T-cell (primary cell): ENCODE data around the gene FGF6. TPM values are rescaled to one million over a fixed set of nuclear protein-coding genes. Genes with fewer than 3 reads are reported as not detected.

Experiments used
- ATAC-seq, 4 experiments: fragments of 200-7000 bp in 3 of 4; fragments of 150-1000 bp in 1 of 4; cut with Tn5 transposase; replicated peaks in 1 of 4; 1 replicate in 3 of 4; 2 replicates in 1 of 4; pipeline ENCODE4 v1.10.0; 2021; ENCODE audit warnings: moderate library complexity in 3 of 4, mild to moderate bottlenecking in 2 of 4, moderate number of reproducible peaks in 1 of 4
- CTCF ChIA-PET, 2 donors: fragments of 300-600 bp; sonication (Branson Sonifier 250); formaldehyde crosslinking; loops; one replicate each; lab custom pipeline; 2022; ENCODE audit warnings: antibody characterized with exemption in 2 of 2; lab: Charles Lee
- POLR2A ChIA-PET, 2 donors: fragments of 300-600 bp; sonication (Branson Sonifier 250); formaldehyde crosslinking; loops; one replicate each; lab custom pipeline; 2022; ENCODE audit warnings: antibody characterized with exemption in 2 of 2; lab: Charles Lee
- DNase-seq, 35 experiments: peaks; one replicate each; pipeline versions ENCODE4 v3.0.0 to v3.0.0-alpha.2; 2013 to 2023
- H3K27ac ChIP-seq: one replicate; pipeline ENCODE4 v1.5.1; 2013; ENCODE audit warnings: low read length
- H3K27me3 ChIP-seq, 2 experiments: replicated peaks in 1 of 2; 1 replicate in 1 of 2; 2 replicates in 1 of 2; pipeline versions ENCODE4 v1.6.1 to v1.7.0; 2013; ENCODE audit warnings: low read length in 1 of 2, mixed read lengths in 1 of 2; ENCODE audit not compliant: control insufficient read depth in 2 of 2, insufficient read depth in 2 of 2; ENCODE audit errors: extremely low read depth in 1 of 2
- H3K36me3 ChIP-seq, 2 donors: 1 replicate in 1 of 2; 2 replicates in 1 of 2; pipeline versions ENCODE4 v1.6.1 to v1.7.0; 2013; ENCODE audit warnings: low read length in 1 of 2; ENCODE audit not compliant: control insufficient read depth in 2 of 2, insufficient read depth in 1 of 2; ENCODE audit errors: extremely low read depth in 1 of 2
- H3K4me1 ChIP-seq, 2 experiments: 1 replicate in 1 of 2; 2 replicates in 1 of 2; pipeline versions ENCODE4 v1.6.1 to v1.7.0; 2013; ENCODE audit warnings: low read length in 2 of 2, mixed read lengths in 1 of 2; ENCODE audit not compliant: insufficient read depth in 2 of 2, control insufficient read depth in 1 of 2; ENCODE audit errors: extremely low read depth in 1 of 2
- H3K4me3 ChIP-seq, 2 donors: 1 replicate in 1 of 2; 2 replicates in 1 of 2; pipeline versions ENCODE4 v1.5.1 to v1.7.0; 2013; ENCODE audit warnings: mild to moderate bottlenecking in 2 of 2, low read length in 1 of 2, moderate library complexity in 1 of 2; ENCODE audit not compliant: control insufficient read depth in 1 of 2; ENCODE audit errors: extremely low read depth in 1 of 2
- H3K9me3 ChIP-seq: 2 replicates; pipeline ENCODE4 v1.7.0; 2013
- H3K27ac Mint-ChIP-seq, 2 donors: one replicate each; pipeline ENCODE4 v1.8.0; 2020 to 2021; ENCODE audit warnings: mild to moderate bottlenecking in 2 of 2, mixed read lengths in 2 of 2
- H3K27me3 Mint-ChIP-seq, 2 donors: one replicate each; pipeline ENCODE4 v1.8.0; 2021 to 2022; ENCODE audit warnings: mixed read lengths in 2 of 2
- H3K36me3 Mint-ChIP-seq: one replicate; pipeline ENCODE4 v1.8.0; 2021; ENCODE audit warnings: mixed read lengths
- H3K4me1 Mint-ChIP-seq, 3 donors: one replicate each; pipeline ENCODE4 v1.8.0; 2020 to 2022; ENCODE audit warnings: mixed read lengths in 3 of 3, mild to moderate bottlenecking in 1 of 3
- H3K4me3 Mint-ChIP-seq, 3 donors: one replicate each; pipeline ENCODE4 v1.8.0; 2020 to 2022; ENCODE audit warnings: mild to moderate bottlenecking in 3 of 3, mixed read lengths in 3 of 3, moderate library complexity in 3 of 3
- H3K9me3 Mint-ChIP-seq, 3 donors: one replicate each; pipeline ENCODE4 v1.8.0; 2020 to 2022; ENCODE audit warnings: mixed read lengths in 3 of 3
- WGBS: methylation state at CpG from one replicate; pipeline ENCODE4 v1.1.5; 2013; ENCODE audit warnings: missing lambda C conversion rate; ENCODE audit not compliant: insufficient coverage; 5-methylcytosine and 5-hydroxymethylcytosine counted together
- total RNA-seq, 35 experiments: library from RNA in 6 of 35; stranded (reverse) in 6 of 35; fragments of 120-200 nt in 1 of 35; gene quantifications; one replicate each; pipeline versions ENCODE4 v1.2.1 to v1.2.4 and lab custom pipeline; 2013 to 2026

Gene FGF6
- total RNA-seq, 5 donors from 2014 or later (not counting 1 experiment from before 2014, with no cell fraction given) = not detected

DNA sequence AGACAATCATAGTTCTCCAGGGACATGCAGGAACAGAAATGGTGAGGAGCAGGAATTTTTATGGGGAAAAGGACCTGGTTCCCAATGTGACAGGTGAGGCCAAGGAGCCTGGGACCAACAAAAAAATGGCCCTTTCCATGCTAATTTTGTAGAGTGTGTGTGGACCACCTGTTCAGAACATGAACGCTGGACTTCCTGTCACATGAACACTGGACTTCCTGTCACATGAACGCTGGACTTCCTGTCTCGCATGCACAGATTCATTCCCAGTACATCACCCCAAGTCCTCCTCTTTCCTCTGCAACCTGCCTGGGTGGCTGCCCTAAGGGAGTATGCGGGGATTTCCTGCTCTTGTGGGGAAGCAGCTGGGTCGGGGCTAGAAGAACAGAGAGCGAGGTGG is 10.1 kb downstream of the FGF6 start:
- H3K9me3 ChIP-seq = no peaks in the 10 kb centered on the region
- no peaks in the 10 kb centered on the region for H3K4me1 ChIP-seq
- Mint-ChIP-seq H3K27ac (no peak overlapping the region), H3K36me3 (no peaks in the 10 kb centered on the region), H3K4me1 (peaks cover 7 to 11% (median 7%) of the 10 kb centered on the region in 3 donors), H3K9me3 (no peaks in the 10 kb centered on the region), H3K4me3 (no peak overlapping the region), H3K27me3 (peaks cover 0 to 5% of the 10 kb centered on the region in 2 donors)
- ChIA-PET CTCF (interaction anchor here in 1 of 2 donors (0.7 kb wide), 1 partner anchor 12 kb away, joined by 3 read pairs; no protein-coding TSS in a partner anchor), POLR2A (no interaction called here)
- DNase-seq (no peak), ATAC-seq (no peak)
- peaks cover 0 to 10% of the 10 kb centered on the region in 2 experiments for H3K27me3 ChIP-seq
- no peak overlapping the region for H3K27ac ChIP-seq
- H3K4me3 ChIP-seq = no peak overlapping the region
- H3K36me3 ChIP-seq = no peaks in the 10 kb centered on the region
- WGBS = 70% methylated on average over 4 of the region's 6 CpGs

- WGBS = 95% methylated on average over 6 of the region's 8 CpGs
- ChIA-PET POLR2A (no interaction called here), CTCF (interaction anchor here in 1 of 2 donors (0.7 kb wide), 1 partner anchor 11 kb away, joined by 3 read pairs; no protein-coding TSS in a partner anchor)
- no peak overlapping the region for H3K4me3 Mint-ChIP-seq
- Histone ChIP-seq H3K4me1 (no peaks in the 10 kb centered on the region), H3K9me3 (no peaks in the 10 kb centered on the region), H3K36me3 (no peaks in the 10 kb centered on the region), H3K27ac (no peak overlapping the region), H3K27me3 (peaks cover 0 to 10% of the 10 kb centered on the region in 2 experiments), H3K4me3 (no peak overlapping the region)
- H3K27me3 Mint-ChIP-seq = peaks cover 0 to 5% of the 10 kb centered on the region in 2 donors
- no peak overlapping the region for H3K27ac Mint-ChIP-seq
- ATAC-seq (no peak), DNase-seq (no peak)
- no peaks in the 10 kb centered on the region for H3K36me3 Mint-ChIP-seq
- H3K9me3 Mint-ChIP-seq = no peaks in the 10 kb centered on the region
- H3K4me1 Mint-ChIP-seq = peaks cover 6 to 11% (median 7%) of the 10 kb centered on the region in 3 donors
These were observed 10.7 kb downstream of the FGF6 start for GRCh38 chr12:4434706-4435425.

DNA sequence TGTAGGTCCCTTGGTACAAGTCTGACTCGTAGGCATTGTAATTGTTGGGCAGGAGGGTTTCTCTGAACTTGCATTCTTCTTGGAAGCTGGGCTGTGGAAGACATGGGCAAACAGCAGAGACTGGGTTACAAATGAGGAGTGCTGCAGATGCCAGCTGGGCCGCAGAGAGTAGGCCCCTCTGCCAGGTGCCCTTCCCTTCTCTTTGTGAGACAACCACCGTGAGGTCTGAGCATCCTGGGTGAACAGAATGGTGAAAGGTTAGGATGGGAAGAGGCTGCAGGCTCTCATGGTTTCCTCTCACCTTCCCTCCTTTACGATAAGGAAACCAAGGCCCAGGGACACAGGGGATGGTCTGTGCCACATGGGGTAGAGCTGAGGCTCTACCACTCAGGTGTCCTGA is 11.3 kb downstream of the FGF6 start:
- Histone ChIP-seq H3K4me1 (no peaks in the 10 kb centered on the region), H3K9me3 (no peaks in the 10 kb centered on the region), H3K36me3 (no peaks in the 10 kb centered on the region), H3K27ac (no peak overlapping the region), H3K4me3 (no peak overlapping the region), H3K27me3 (peaks cover 0 to 11% of the 10 kb centered on the region in 2 experiments)
- Mint-ChIP-seq H3K9me3 (no peaks in the 10 kb centered on the region), H3K27ac (no peak overlapping the region), H3K36me3 (no peaks in the 10 kb centered on the region), H3K4me1 (peaks cover under 1 to 7% (median 4%) of the 10 kb centered on the region in 3 donors), H3K4me3 (no peak overlapping the region), H3K27me3 (peaks cover 0 to 5% of the 10 kb centered on the region in 2 donors)
- ATAC-seq = no peak
- no peak for DNase-seq
- CTCF ChIA-PET = no interaction called here
- POLR2A ChIA-PET = no interaction called here
- WGBS = 83% methylated on average over 2 of the region's 4 CpGs

- 52% methylated on average over 3 of the region's 4 CpGs for WGBS
- peaks cover 0 to 5% of the 10 kb centered on the region in 2 donors for H3K27me3 Mint-ChIP-seq
- no peak for ATAC-seq
- H3K27ac Mint-ChIP-seq = no peak overlapping the region
- peaks cover 0 to 12% of the 10 kb centered on the region in 2 experiments for H3K27me3 ChIP-seq
- no peaks in the 10 kb centered on the region for H3K36me3 Mint-ChIP-seq
- no peaks in the 10 kb centered on the region for H3K36me3 ChIP-seq
- ChIA-PET POLR2A (no interaction called here), CTCF (no interaction called here)
- H3K4me1 Mint-ChIP-seq = peaks cover 0 to 2% (median 0%) of the 10 kb centered on the region in 3 donors
- H3K27ac ChIP-seq = no peak overlapping the region
- no peaks in the 10 kb centered on the region for H3K9me3 ChIP-seq
- H3K9me3 Mint-ChIP-seq = no peaks in the 10 kb centered on the region
- no peak for DNase-seq
- no peak overlapping the region for H3K4me3 ChIP-seq
- no peak overlapping the region for H3K4me3 Mint-ChIP-seq
- no peaks in the 10 kb centered on the region for H3K4me1 ChIP-seq
These were observed 11.9 kb downstream of the FGF6 start for GRCh38 chr12:4433745-4434058.

- CTCF ChIA-PET = no interaction called here
- H3K4me3 Mint-ChIP-seq = no peak overlapping the region
- 54% methylated on average over 2 of the region's 9 CpGs for WGBS
- Histone ChIP-seq H3K4me3 (no peak overlapping the region), H3K36me3 (no peaks in the 10 kb centered on the region), H3K27me3 (peaks cover 0 to 12% of the 10 kb centered on the region in 2 experiments), H3K9me3 (no peaks in the 10 kb centered on the region), H3K27ac (no peak overlapping the region), H3K4me1 (no peaks in the 10 kb centered on the region)
- peaks cover 0 to 5% of the 10 kb centered on the region in 2 donors for H3K27me3 Mint-ChIP-seq
- no peak for ATAC-seq
- DNase-seq = no peak
- H3K4me1 Mint-ChIP-seq = peaks cover 0 to 2% (median 0%) of the 10 kb centered on the region in 3 donors
- no peak overlapping the region for H3K27ac Mint-ChIP-seq
- POLR2A ChIA-PET = no interaction called here
- no peaks in the 10 kb centered on the region for H3K9me3 Mint-ChIP-seq
- no peaks in the 10 kb centered on the region for H3K36me3 Mint-ChIP-seq
These were observed 12.5 kb downstream of the FGF6 start for GRCh38 chr12:4432878-4433744.

GRCh38 chr12:4431866-4432265 is 13.7 kb downstream of the FGF6 start:
- Mint-ChIP-seq H3K9me3 (no peaks in the 10 kb centered on the region), H3K27me3 (peaks cover 0 to 5% of the 10 kb centered on the region in 2 donors), H3K4me1 (peaks cover 0 to 2% (median 0%) of the 10 kb centered on the region in 3 donors), H3K27ac (no peak overlapping the region), H3K4me3 (no peak overlapping the region), H3K36me3 (no peaks in the 10 kb centered on the region)
- ATAC-seq = no peak
- no peak overlapping the region for H3K4me3 ChIP-seq
- H3K9me3 ChIP-seq = no peaks in the 10 kb centered on the region
- ChIA-PET CTCF (interaction anchor here (0.5 to 0.8 kb wide), 3 partner anchors 11 to 906 kb away, joined by 3 to 4 read pairs (median 3); no protein-coding TSS in a partner anchor), POLR2A (no interaction called here)
- DNase-seq = no peak
- peaks cover 0 to 12% of the 10 kb centered on the region in 2 experiments for H3K27me3 ChIP-seq
- WGBS = 100% methylated on average over 2 of the region's 7 CpGs
- H3K36me3 ChIP-seq = no peaks in the 10 kb centered on the region
- H3K27ac ChIP-seq = no peak overlapping the region
- no peaks in the 10 kb centered on the region for H3K4me1 ChIP-seq
